WTC11 (cell line): ENCODE results near the gene NEK10.

Source experiments
- ATF3 ChIP-seq: sonication (generic); formaldehyde crosslinking; conservative IDR thresholded peaks from 2 replicates; pipeline ENCODE4 v1.8.1; 2022; ENCODE audit warnings: mild to moderate bottlenecking, missing genetic modification reagents
- ELF4 ChIP-seq: sonication (generic); formaldehyde crosslinking; IDR thresholded peaks from 2 replicates; pipeline ENCODE4 v1.8.1; 2022; ENCODE audit warnings: low read depth, mild to moderate bottlenecking, moderate library complexity, missing genetic modification reagents
- ESRRA ChIP-seq: sonication (generic); formaldehyde crosslinking; IDR thresholded peaks from 2 replicates; pipeline ENCODE4 v1.8.1; 2022; ENCODE audit warnings: mild to moderate bottlenecking, missing genetic modification reagents, borderline replicate concordance
- FOXJ3 ChIP-seq: sonication (generic); formaldehyde crosslinking; IDR thresholded peaks from 2 replicates; pipeline ENCODE4 v1.9.0; 2021; ENCODE audit warnings: missing genetic modification reagents, mild to moderate bottlenecking, borderline replicate concordance
- FOXK1 ChIP-seq: sonication (generic); formaldehyde crosslinking; IDR thresholded peaks from 2 replicates; pipeline ENCODE4 v1.8.0; 2022; ENCODE audit warnings: mild to moderate bottlenecking, moderate library complexity, missing genetic modification reagents
- NR1H2 ChIP-seq: sonication (generic); formaldehyde crosslinking; IDR thresholded peaks from 2 replicates; pipeline ENCODE4 v1.9.0; 2021; ENCODE audit warnings: mild to moderate bottlenecking, moderate library complexity, missing genetic modification reagents
- SP1 ChIP-seq: sonication (generic); formaldehyde crosslinking; conservative IDR thresholded peaks from 2 replicates; pipeline ENCODE4 v1.8.1; 2022; ENCODE audit warnings: missing genetic modification reagents
- TEAD4 ChIP-seq: sonication (generic); formaldehyde crosslinking; IDR thresholded peaks from 2 replicates; pipeline ENCODE4 v1.8.0; 2022; ENCODE audit warnings: mild to moderate bottlenecking, missing genetic modification reagents
- USF2 ChIP-seq: sonication (generic); formaldehyde crosslinking; IDR thresholded peaks from 2 replicates; pipeline ENCODE4 v1.8.1; 2023; ENCODE audit warnings: mild to moderate bottlenecking, missing genetic modification reagents, moderate library complexity
- TF ChIP-seq, protein P1 (sequence below): sonication (generic); formaldehyde crosslinking; IDR thresholded peaks from 2 replicates; pipeline ENCODE4 v1.8.0; 2023; ENCODE audit warnings: missing genetic modification reagents
- TF ChIP-seq, protein P2 (sequence below): fragments of 200-600 bp; IDR thresholded peaks from 2 replicates; pipeline ENCODE4 v1.8.0; 2022; ENCODE audit warnings: antibody characterized with exemption
- TF ChIP-seq, protein P3 (sequence below): sonication (generic); formaldehyde crosslinking; IDR thresholded peaks from 2 replicates; pipeline ENCODE4 v1.8.0; 2022; ENCODE audit warnings: mild to moderate bottlenecking, missing genetic modification reagents

DNA sequence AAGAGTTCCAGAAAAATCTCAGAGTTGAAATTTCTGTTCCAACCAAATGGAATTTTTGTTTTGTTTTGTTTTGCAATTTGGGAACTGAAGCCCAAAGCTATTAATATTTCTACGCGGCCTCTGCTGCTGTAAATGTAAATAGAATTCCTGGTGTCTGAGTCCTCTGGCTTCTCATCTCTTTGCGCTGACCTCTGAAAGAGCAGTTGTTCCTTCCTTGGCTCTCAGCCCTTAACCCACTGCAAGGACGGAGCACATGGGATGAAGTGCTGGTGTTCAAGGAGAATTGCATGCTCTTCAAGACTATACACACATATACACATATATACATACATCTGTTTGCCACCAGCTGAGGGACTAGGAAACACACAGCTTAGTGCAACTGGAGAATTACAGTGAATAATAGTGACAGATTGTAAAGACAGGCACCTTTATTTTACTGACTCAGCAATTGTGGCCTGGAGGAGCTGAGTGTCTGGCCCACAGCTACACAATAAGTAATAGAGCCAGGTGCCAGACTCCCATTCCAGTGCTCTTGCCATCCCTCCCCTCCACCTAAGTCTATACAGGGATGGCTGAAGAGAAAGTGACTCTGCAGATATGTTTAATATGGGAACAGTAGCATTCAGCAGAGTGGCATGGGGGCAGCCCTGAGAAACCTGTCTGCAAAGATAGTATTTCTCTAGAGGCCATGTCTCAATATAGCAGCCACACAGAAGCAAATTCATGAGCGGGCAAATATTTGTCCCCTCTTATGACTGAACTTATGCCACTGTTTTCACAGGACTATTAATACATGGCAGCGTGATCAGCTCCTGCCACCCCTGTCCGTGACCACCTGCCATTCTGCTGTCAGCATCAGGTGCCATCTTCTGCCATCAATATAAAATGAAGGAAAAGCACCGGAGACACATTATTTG lies 42.3 kb downstream of the NEK10 start:
- TF ChIP-seq, protein P1, sequence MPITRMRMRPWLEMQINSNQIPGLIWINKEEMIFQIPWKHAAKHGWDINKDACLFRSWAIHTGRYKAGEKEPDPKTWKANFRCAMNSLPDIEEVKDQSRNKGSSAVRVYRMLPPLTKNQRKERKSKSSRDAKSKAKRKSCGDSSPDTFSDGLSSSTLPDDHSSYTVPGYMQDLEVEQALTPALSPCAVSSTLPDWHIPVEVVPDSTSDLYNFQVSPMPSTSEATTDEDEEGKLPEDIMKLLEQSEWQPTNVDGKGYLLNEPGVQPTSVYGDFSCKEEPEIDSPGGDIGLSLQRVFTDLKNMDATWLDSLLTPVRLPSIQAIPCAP (CRISPR knock-in tag): no peak
- TF ChIP-seq NR1H2 (CRISPR knock-in tag): no peak
- TF ChIP-seq, protein P2, sequence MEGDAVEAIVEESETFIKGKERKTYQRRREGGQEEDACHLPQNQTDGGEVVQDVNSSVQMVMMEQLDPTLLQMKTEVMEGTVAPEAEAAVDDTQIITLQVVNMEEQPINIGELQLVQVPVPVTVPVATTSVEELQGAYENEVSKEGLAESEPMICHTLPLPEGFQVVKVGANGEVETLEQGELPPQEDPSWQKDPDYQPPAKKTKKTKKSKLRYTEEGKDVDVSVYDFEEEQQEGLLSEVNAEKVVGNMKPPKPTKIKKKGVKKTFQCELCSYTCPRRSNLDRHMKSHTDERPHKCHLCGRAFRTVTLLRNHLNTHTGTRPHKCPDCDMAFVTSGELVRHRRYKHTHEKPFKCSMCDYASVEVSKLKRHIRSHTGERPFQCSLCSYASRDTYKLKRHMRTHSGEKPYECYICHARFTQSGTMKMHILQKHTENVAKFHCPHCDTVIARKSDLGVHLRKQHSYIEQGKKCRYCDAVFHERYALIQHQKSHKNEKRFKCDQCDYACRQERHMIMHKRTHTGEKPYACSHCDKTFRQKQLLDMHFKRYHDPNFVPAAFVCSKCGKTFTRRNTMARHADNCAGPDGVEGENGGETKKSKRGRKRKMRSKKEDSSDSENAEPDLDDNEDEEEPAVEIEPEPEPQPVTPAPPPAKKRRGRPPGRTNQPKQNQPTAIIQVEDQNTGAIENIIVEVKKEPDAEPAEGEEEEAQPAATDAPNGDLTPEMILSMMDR: no peak
- no peak for TF ChIP-seq FOXK1 (CRISPR knock-in tag)
- TF ChIP-seq SP1 (CRISPR knock-in tag): no peak
- TF ChIP-seq USF2 (CRISPR knock-in tag): no peak
- TF ChIP-seq, protein P3, sequence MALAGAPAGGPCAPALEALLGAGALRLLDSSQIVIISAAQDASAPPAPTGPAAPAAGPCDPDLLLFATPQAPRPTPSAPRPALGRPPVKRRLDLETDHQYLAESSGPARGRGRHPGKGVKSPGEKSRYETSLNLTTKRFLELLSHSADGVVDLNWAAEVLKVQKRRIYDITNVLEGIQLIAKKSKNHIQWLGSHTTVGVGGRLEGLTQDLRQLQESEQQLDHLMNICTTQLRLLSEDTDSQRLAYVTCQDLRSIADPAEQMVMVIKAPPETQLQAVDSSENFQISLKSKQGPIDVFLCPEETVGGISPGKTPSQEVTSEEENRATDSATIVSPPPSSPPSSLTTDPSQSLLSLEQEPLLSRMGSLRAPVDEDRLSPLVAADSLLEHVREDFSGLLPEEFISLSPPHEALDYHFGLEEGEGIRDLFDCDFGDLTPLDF: no peak
- TF ChIP-seq ESRRA: no peak
- no peak for TF ChIP-seq ATF3
- no peak for TF ChIP-seq TEAD4
- no peak for TF ChIP-seq ELF4 (CRISPR knock-in tag)
- TF ChIP-seq FOXJ3: no peak
